ENCODE data around the gene LDLRAD3.

- no peak for TF ChIP-seq CTCF (conservative IDR thresholded peaks at IDR 0.05; ENCODE audit: low read length)
- TF ChIP-seq EZH2phosphoT487 (IDR thresholded peaks at IDR 0.05; ENCODE audit: borderline replicate concordance, low read depth, low read length): no peak
These were observed 175.4 kb downstream of the LDLRAD3 start for GRCh38 chr11:36119300-36119699.
